ENCODE data around the gene CLMP. TPM values are rescaled to one million over a fixed set of nuclear protein-coding genes. Genes with fewer than 3 reads are reported as not detected.
A peak's percentile ranks its signal among the peaks of the same experiment; 100 is the strongest.

The CLMP gene
- total and polyA plus RNA-seq, 9 of the 15 experiments (the other 6 are each of a cell fraction or from before 2014, with no cell fraction given) = 0.02 to 0.15 (median 0.03) TPM; not detected in 6

GRCh38 chr11:123062158-123062891, 132.7 kb downstream of the CLMP start (continued):
- no peak; the same call in 1 of the 2 replicates for TF ChIP-seq HMGXB4 (CRISPR knock-in tag; IDR thresholded peaks at IDR 0.05)
- TF ChIP-seq ZNF282 (CRISPR knock-in tag; IDR thresholded peaks at IDR 0.05) = no peak
- peak; percentile 56; the same call in 1 of the 2 replicates for TF ChIP-seq RNF2 (IDR thresholded peaks at IDR 0.05)
- TF ChIP-seq ATF4 (CRISPR knock-in tag; IDR thresholded peaks at IDR 0.05) = no peak
- 0 out of 2 replicates have a peak, but pooled peaks have one; percentile 10 for TF ChIP-seq THAP12 (CRISPR knock-in tag; IDR thresholded peaks at IDR 0.05)
- TF ChIP-seq GABPA (tag; conservative IDR thresholded peaks at IDR 0.05; ENCODE audit: low read depth) = peak; percentile 89
- no peak for TF ChIP-seq ILK (tag; IDR thresholded peaks at IDR 0.05; ENCODE audit: borderline replicate concordance, low read depth)
- TF ChIP-seq ZNF778 (CRISPR knock-in tag; IDR thresholded peaks at IDR 0.05) = no peak
- peak; percentile 49 for TF ChIP-seq GABPB1 (CRISPR knock-in tag; IDR thresholded peaks at IDR 0.05)
- no peak for TF ChIP-seq ZNF41 (CRISPR knock-in tag; conservative IDR thresholded peaks at IDR 0.05)
- no peak for TF ChIP-seq GATAD2A (IDR thresholded peaks at IDR 0.05)
- no peak for TF ChIP-seq SRSF9 (IDR thresholded peaks at IDR 0.05; ENCODE audit: borderline replicate concordance, low read depth, low read length)
- peak; percentile 71 for TF ChIP-seq FOS (IDR thresholded peaks at IDR 0.05; ENCODE audit: extremely low read depth, insufficient read length)
- peak; percentile 9; the same call in 1 of the 2 replicates for TF ChIP-seq HCFC1 (IDR thresholded peaks at IDR 0.05; ENCODE audit: low read depth, low read length)
- no peak for TF ChIP-seq L3MBTL2 (IDR thresholded peaks at IDR 0.05)
- no peak for TF ChIP-seq GTF2F1 (IDR thresholded peaks at IDR 0.05; ENCODE audit: low read depth, low read length)
- no peak for TF ChIP-seq ZNF609 (CRISPR knock-in tag; IDR thresholded peaks at IDR 0.05; ENCODE audit: borderline replicate concordance)
- TF ChIP-seq ZNF507 (tag; conservative IDR thresholded peaks at IDR 0.05) = no peak
- no peak for TF ChIP-seq POLR2B (IDR thresholded peaks at IDR 0.05; ENCODE audit: low read depth, partially characterized antibody)
- TF ChIP-seq RFX1 (IDR thresholded peaks at IDR 0.05) = no peak

Measured in K562 (cell line).